Measurements from ENCODE around the gene GAN. TPM values are rescaled to one million over a fixed set of nuclear protein-coding genes. Genes with fewer than 3 reads are reported as not detected.

The GAN gene
- total RNA-seq, 1 donor from 2014 or later: 25.5 TPM

DNA sequence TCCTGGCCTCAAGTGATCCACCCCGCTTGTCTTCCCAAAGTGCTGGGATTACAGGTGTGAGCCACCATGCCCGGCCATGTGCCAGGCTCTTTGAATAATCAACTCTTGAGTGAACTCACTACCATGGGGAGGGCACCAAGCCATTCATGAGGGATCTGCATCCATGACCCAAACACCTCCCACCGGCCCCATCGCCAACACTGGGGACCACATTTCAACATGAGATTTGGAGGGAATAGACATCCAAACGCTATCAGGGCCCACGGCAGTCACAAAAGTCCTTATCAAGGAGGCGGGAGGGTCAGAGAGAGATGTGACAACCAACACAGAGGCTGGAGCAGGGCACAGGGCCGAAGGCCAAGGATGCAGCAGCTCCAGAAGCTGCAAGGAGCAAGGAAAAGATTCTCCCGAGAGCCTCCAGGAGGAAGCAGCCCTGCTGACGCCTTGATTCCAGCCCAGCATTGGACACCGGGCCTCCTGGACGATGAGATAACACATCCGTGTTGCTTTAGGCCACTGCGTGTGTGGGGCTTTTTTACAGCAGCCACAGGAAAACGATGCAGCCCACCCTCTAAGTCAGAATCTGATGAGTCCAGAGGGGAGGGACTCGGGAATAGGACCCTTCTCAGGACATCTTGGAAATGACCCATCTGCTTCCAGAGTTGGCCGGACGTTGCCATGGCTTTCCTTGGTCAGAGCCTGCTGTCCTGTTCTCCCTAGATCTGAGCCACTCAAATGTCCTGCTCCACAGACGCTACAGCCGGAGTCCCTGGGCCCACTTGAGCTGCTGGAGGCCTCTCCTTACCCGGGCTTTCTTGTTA lies 82.5 kb downstream of the GAN start:
- H3K9ac ChIP-seq: no peak overlapping the region
- peaks cover 4% of the 10 kb centered on the region for H3K9me3 Mint-ChIP-seq
- H3K27ac Mint-ChIP-seq: no peak overlapping the region
- H3K4me1 ChIP-seq: no peaks in the 10 kb centered on the region
- H3K79me2 ChIP-seq (ENCODE audit: low read depth): no peaks in the 10 kb centered on the region
- peaks cover 4% of the 10 kb centered on the region for H3K36me3 Mint-ChIP-seq
- H3K36me3 ChIP-seq: no peaks in the 10 kb centered on the region
- peaks cover 4% of the 10 kb centered on the region for H3K4me1 Mint-ChIP-seq
- H3K27me3 ChIP-seq: no peaks in the 10 kb centered on the region
- H3K9me3 ChIP-seq (ENCODE audit: low read depth): no peaks in the 10 kb centered on the region
- H3K27ac ChIP-seq: no peak overlapping the region
- no peaks in the 10 kb centered on the region for H4K20me1 ChIP-seq (ENCODE audit: low read depth)
- TF ChIP-seq CTCF (IDR thresholded peaks at IDR 0.05) (no peak), EZH2phosphoT487 (IDR thresholded peaks at IDR 0.05) (no peak), EZH2 (IDR thresholded peaks at IDR 0.05) (no peak)
- no peak overlapping the region for H3K4me3 ChIP-seq
- DNase-seq (ENCODE audit: low spot score): no peak
- H2AFZ ChIP-seq (replicated peaks): no peak overlapping the region
- peaks cover 2% of the 10 kb centered on the region for H3K27me3 Mint-ChIP-seq (ENCODE audit: insufficient read depth, low read depth)
- H3F3A ChIP-seq (ENCODE audit: low read depth): no peaks in the 10 kb centered on the region
- H3K4me2 ChIP-seq: no peak overlapping the region
- no peak overlapping the region for H3K4me3 Mint-ChIP-seq

DNA sequence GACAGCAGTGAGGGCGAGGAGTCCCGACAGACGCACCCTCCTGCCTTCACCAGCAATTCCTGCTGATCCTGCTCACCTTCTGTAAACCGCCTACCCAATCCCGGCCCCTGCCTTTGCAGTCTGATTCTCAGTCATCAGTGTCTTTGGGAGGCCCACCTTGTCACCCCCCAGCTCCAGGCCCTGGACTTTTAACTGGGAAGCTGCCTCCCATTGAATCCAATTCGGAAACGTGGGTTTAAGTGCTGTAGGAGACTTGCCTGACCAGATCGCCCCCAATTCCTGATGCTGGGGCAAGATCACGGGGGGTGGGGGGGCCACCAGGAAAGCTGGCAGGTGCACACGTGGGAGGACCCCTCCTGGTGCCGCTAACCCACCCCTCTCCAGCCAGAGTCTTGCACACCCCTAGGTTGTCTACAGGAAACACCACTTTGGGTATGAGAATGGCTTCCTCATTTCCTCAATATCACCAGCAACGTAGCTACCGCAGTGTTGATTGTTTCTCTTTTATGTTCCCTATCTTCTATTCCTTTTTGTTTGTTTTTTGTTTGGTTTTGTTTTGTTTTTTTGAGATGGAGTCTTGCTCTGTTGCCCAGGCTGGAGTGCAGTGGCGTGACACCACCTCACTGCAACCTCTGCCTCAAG lies 83.2 kb downstream of the GAN start:
- H3K4me1 Mint-ChIP-seq: peaks cover 4% of the 10 kb centered on the region
- H3K27ac Mint-ChIP-seq: no peak overlapping the region
- Histone ChIP-seq H3K9ac (no peak overlapping the region), H3K36me3 (no peaks in the 10 kb centered on the region), H3K4me1 (no peaks in the 10 kb centered on the region), H4K20me1 (ENCODE audit: low read depth) (no peaks in the 10 kb centered on the region), H3K4me2 (no peak overlapping the region), H3K4me3 (no peak overlapping the region), H3K27me3 (no peaks in the 10 kb centered on the region), H3F3A (ENCODE audit: low read depth) (no peaks in the 10 kb centered on the region), H3K9me3 (ENCODE audit: low read depth) (no peaks in the 10 kb centered on the region), H3K79me2 (ENCODE audit: low read depth) (no peaks in the 10 kb centered on the region), H2AFZ (replicated peaks) (no peak overlapping the region), H3K27ac (no peak overlapping the region)
- peaks cover 2% of the 10 kb centered on the region for H3K27me3 Mint-ChIP-seq (ENCODE audit: insufficient read depth, low read depth)
- peaks cover 4% of the 10 kb centered on the region for H3K9me3 Mint-ChIP-seq
- TF ChIP-seq EZH2 (IDR thresholded peaks at IDR 0.05) (no peak), EZH2phosphoT487 (IDR thresholded peaks at IDR 0.05) (no peak), CTCF (IDR thresholded peaks at IDR 0.05) (no peak)
- H3K36me3 Mint-ChIP-seq: peaks cover 4% of the 10 kb centered on the region
- DNase-seq (ENCODE audit: low spot score): no peak
- H3K4me3 Mint-ChIP-seq: no peak overlapping the region

DNA sequence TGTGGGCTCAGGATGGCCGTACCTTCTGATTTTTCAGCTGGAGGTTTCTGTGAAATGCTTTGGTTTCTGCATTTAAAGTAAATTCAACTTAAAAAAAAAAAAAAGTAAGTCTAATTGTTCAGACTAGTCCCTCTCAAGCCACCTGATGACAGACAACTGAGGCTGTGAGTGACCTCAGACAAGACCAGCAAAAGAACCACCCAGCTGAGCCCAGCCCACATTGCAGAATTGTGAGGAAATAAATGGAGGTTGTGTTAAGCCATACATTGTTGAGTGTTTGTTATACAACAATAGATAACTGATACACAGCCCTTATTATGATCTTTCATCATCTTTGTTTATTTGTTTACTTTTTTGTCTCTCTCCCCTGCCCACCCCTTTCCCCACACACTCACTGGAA lies 85.1 kb downstream of the GAN start:
- Mint-ChIP-seq H3K36me3 (no peaks in the 10 kb centered on the region), H3K27ac (no peak overlapping the region), H3K27me3 (ENCODE audit: insufficient read depth, low read depth) (peaks cover 3% of the 10 kb centered on the region), H3K4me1 (peaks cover 7% of the 10 kb centered on the region), H3K9me3 (peaks cover 4% of the 10 kb centered on the region), H3K4me3 (no peak overlapping the region)
- no peak overlapping the region for H2AFZ ChIP-seq (replicated peaks)
- H3K27ac ChIP-seq: no peak overlapping the region
- peaks cover 9% of the 10 kb centered on the region for H3K27me3 ChIP-seq
- no peak overlapping the region for H3K9ac ChIP-seq
- TF ChIP-seq EZH2phosphoT487 (IDR thresholded peaks at IDR 0.05) (no peak), CTCF (IDR thresholded peaks at IDR 0.05) (no peak), EZH2 (IDR thresholded peaks at IDR 0.05) (no peak)
- H3K4me1 ChIP-seq: no peaks in the 10 kb centered on the region
- no peak overlapping the region for H3K4me3 ChIP-seq
- no peak overlapping the region for H3K4me2 ChIP-seq
- H4K20me1 ChIP-seq (ENCODE audit: low read depth): no peaks in the 10 kb centered on the region
- DNase-seq (ENCODE audit: low spot score): no peak
- H3K9me3 ChIP-seq (ENCODE audit: low read depth): no peaks in the 10 kb centered on the region
- H3F3A ChIP-seq (ENCODE audit: low read depth): no peaks in the 10 kb centered on the region
- no peaks in the 10 kb centered on the region for H3K36me3 ChIP-seq
- H3K79me2 ChIP-seq (ENCODE audit: low read depth): no peaks in the 10 kb centered on the region
